GM19397 (cell line): ENCODE results near the gene BDKRB2.

Source experiments
- ATAC-seq: cut with Tn5 transposase; IDR thresholded peaks from one replicate; pipeline ENCODE4 v1.9.1; 2021; ENCODE audit warnings: mild to moderate bottlenecking, moderate library complexity; ENCODE audit not compliant: unreplicated experiment

The BDKRB2 gene

DNA sequence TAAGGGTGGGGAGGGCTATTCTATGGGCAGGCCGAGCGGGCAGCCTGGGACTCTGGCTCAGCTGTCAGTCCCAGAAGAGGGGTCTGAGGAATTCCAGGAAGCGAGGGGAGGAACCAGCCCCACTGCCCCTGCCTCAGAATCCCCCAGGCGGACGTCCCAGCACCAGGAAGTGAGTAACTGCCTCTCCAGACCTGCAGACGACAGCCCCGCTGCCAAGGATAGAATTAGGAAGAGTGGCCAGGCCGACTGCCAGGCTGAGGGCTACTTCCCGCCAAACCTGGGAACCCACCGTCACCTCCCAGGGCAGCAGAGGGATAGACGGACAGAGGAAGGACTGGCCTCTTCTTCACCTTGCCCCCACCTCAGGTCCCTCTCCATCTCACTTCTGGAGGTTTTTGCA lies 6.7 kb upstream of the BDKRB2 start:
- ATAC-seq, result no peak

DNA sequence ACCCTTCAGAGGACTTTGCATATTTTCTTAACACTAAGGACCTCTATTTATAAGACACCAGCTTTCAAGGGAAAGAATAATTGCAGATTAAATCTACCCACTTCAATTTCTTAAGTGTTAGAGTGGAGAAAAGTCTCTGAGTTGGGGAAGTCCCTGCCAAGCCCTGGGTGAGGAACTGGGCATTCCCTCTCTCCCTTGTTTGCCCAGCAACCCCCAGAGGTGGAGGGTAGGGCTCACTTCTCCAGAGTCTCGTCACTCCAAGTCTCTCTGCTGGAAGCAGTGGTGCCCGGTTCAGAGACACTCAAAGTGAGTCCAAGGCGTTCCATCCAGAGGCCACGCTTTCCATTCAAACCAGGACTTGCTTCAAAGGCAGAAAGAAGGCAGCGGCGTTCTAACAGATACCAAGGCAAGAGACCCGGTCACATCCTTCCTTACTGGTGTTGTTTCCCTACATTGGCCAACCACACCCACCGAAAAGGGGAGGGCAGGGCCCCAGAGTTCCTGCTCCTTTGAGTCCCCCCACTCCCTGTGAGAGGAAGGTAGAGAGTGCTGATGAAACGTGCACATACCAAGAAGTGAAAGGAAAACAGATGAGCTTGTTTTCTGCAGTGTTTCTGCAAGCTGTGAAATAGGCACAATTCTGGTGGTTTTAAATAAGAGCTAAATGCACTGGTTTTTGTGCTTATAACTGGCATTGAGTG lies 6.1 kb upstream of the BDKRB2 start:
- ATAC-seq, result no peak

DNA sequence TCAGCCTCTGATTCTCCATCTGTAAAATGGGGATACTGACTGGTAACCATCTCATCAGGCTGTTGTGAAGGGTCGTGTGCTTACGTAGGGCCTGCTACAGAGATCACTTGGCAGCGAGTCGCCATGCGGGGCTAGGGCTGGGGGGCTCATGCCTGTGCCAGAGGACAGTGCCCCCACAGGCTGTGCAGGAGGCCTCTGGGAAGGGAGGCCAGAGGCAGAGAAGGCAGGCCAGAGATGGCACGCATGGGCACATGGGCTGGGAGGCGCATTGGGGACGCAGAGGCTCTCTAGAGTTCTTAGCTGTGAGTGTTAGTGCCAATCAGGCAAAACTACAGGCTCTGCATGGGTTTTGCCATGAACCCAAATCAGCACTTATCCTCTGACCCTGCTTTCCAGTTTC lies 3.5 kb upstream of the BDKRB2 start:
- ATAC-seq, result no peak

DNA sequence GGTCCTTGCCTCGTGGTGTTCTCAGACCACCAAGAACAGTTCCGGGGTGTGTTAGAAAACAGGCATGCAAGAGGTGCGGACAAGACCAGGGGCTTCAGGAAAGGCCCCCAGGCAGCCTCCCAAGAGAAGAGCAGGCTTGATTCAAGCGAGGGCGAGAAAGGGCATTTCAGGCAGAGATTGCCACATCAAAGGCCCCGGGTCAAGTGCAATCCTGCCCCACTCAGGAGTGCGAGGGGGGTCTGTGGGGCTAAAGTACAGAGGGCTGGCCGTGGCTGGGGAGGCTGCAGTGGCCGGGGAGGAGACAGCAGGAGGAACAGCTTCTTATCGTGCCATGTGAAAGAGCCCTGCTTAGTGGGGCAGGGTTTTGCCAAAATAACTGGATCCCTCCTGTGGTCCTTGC lies 2.7 kb upstream of the BDKRB2 start:
- ATAC-seq, result no peak

DNA sequence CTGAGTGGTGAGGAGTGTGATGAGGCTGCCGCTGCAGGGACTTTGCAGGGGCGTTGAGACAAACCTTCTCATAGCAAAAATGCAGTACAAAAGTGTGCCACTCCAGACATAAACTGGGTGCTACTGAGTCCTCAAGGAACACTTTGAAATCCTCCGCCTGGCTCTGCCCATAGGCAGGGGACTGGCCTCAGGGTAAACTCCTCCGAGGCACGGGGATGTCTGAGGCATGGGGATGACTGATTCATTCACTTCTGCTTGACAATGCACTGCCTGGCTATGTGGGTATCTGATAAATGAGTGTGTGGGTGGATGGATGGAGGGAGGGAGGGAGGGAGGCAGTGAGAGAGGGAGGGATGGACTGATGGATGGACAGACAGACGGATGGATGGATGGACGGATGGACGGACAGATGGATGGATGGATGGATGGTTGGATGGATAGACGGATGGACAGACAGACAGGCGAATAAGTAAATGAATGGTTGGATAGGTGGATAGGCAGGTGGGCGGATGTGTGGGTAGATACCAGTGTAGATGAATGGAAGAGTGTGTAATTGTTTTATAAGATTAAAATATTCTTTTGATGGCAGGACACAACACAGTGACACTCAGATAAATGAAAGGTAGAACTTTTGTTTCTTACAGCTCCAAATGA lies 2.1 kb upstream of the BDKRB2 start:
- ATAC-seq, result no peak

DNA sequence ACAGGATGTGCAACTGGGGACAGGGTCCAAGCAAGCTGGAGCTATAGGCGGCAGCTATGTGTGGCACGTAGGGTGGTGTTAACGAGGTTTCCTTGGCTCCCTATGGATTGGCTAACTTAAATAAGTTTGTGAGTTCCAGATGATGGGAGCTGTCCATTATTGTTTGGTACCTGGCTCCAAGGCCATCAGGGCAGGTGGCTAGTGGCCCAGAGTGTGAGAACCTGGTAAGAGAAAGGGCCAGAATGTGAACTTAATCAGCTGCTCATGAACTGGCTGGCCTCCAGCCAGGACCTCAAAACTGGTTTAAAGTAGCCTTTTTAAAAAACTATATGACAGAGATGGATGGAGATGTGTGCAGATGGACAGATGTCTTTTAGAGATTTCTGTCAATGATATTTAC lies 1.5 kb upstream of the BDKRB2 start:
- no peak for ATAC-seq

DNA sequence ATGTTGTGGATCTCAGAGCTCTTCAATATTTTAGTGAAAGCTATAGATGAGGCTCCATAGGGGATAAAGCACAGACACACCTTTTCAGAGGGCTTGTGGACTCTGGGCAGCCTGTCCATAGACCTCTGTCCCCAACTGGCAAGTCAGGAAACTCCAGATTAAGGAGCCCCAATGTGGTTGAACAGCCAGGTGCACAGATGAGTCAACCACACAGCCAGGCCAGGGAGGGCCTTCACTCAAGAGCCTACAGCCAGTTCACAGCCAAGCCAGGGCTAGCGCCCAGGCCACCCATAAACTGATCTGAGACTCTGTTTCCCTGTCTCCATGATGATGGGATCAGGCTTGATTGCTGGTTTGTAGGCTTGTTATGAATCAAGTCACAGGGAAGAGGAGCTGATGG lies 1.0 kb upstream of the BDKRB2 start:
- no peak for ATAC-seq

DNA sequence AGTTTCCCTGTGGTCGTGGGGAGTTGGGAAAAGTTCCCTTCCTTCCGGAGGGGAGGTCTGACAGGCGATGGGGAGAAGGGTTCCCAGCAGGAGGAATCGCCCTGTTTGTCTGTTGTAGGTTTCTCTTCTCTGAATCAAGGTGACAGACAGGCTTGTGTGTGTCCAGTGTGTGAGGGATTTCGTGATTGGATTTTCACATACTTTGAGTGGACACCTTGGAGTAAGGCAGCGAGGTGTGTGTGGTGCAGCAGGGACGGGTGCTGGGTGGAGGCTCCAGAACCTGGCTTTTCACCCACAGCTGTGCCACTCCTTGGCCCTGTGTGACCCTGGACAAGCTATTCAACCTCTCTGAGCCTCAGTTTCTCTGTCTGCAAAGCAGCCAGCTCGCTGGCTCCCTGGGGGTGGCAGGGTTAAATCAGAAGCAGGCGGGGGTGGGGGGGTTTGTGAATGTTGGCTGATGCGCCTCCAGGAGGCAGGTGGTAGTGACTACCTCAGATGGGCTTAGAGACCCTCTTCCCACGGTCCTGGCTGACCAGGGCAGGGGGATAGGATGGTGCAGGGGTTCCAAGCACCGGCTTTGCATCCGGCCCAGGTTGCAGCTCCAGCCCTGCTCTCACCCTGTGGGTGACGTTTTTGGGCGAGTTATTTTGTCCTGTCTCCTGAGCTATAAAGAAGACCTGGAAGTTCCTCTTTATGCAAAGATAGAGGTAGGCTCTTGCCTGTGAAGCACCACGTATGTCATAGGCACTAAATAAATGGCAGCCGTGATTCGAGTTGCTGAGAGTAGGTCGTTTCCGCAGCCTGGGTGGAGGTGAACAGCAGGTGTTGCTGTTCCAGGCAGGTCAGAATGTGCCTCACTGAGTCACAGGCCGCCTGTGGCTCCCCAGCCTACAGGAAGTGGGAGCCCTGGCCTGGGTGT lies 679 bp downstream of the BDKRB2 start:
- no peak for ATAC-seq

DNA sequence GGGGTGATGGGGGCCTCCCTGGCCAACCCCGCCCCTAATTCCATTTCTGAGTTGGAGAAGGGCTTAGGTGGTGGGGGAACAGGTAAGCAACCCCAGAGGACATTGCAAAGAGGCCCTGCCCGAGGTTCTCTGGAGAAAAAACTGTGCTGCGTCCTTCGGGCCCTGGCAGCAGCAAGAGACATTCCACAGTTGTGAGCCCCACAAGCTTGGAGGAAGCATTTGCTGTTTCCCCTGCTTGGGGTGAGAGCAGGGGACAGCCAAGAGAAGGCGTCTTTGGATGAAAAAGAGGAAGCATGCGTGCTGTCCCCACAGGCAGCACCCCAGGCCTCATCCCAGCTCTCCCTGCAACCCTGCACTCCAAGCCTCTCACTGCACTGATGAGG lies 1.3 kb downstream of the BDKRB2 start:
- no peak for ATAC-seq

DNA sequence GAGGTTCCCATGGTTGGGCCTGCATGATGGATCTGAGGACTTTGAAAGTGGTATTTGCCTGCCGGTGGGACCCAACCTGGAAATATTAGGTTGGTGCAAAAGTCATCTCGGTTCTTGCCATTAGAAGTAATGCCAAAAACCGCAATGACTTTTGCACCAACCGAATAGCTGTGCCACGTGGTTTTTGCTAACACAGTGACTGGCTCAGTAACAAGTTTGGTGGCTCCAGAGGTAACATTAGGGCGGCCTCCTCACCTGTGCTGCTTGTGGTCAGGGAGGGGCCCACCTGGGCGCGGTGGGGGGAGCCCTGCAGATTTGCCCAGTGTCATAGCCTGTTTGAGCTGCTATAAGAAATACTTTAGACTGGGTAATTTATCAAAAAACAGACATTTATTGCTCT lies 1.8 kb downstream of the BDKRB2 start:
- no peak for ATAC-seq

DNA sequence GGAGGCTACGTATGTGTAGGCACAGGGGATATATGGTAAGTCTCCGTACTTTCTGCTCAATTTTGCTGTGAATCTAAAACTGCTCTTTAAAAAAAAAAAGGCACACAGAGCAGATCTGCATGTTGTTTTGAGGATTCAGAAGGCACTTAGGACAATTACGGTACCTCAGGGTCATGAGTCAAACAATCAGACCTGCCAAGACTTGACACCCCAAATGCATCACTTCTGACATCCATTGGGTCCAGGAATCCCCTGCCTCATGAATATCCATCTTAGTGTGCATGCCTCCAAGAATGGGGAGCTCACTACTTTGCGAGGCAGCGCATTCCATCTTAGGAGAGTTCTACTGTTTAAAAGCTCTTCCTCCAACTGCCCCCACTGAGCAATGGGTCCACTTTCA lies 3.0 kb downstream of the BDKRB2 start:
- ATAC-seq, result no peak

DNA sequence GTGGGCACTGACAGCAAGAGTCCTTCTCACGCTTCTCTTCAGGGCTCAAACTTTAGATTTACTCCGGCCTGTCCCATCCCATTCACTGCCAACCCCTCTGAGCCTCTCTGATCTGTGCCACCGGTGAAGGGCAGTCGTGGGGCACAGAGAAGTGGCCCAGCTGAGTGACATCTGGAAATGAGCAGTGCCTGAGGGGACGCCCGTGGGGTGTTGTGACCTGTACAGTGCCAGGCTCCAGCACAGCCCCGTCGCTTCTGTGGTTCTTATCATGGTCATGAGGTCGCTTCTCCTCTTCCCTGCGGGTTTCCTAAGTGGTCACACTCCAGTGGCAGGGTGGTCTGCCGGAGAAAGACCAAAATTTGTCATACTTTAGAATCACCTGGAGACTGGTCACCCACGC lies 4.1 kb downstream of the BDKRB2 start:
- no peak for ATAC-seq

DNA sequence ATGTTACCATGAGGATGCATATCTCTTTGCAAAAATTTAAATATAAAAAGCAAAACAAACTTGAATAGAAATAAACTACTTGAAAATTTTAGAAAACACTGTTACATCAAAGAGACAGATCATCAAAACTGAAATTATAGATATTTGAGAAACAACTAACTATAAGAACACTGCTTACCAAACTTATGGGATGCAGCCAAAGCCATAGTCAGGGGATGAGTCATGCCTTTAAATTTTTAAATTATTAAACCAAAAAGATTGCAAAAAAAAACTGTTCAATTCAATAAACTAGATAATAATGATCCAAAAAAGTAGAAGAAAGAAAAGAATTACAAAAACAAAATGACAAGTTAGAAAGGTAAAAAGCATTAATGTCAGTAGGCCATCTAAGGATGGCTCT lies 7.5 kb downstream of the BDKRB2 start:
- no peak for ATAC-seq

DNA sequence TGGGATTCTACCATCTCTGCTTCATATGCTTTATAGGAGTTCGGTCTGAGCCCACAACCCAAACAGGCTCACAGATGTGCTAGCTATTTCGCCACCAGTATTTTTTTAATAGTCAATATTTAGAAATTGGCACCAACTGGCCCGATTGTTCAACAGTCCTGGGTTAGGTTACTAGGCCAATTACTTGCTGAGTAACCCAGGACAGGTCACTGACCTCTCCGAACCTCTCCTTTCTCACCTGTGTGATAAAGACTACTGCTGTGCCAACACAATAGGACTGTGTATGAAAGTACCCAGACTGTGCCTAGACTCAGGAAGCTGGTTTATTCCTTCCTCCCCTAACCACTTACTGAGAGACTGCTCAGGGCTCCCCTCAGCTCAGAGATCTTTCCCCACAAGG lies 8.3 kb downstream of the BDKRB2 start:
- no peak for ATAC-seq

DNA sequence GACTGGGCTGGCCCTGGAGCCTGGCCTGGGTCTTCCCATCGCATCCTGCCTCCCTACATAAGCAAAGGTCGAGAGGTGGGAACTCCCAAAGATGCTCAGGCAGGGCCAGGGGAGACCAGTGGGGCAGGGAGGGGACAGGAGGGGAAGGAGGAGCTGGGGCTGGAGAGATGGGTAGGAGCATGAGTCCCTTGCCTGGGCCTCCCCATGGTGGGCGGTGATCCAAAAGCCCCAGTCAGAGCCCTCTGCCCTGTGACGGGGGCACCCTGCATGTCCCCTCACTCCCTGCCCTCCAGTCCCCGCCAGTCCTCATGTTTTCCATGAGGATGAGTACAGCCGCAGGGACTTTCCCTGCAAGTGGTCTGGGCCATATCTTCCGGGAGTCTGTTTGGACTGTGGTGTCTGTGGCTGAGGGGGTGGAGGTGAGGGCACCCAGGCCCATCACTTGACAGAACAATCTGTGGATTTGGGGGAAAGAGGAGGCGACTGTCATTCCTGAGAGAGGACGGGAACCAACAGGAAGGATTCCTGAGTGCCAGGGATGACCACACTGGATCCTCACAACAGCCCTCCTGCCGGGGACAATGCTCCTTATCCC lies 9.3 kb downstream of the BDKRB2 start:
- no peak for ATAC-seq

DNA sequence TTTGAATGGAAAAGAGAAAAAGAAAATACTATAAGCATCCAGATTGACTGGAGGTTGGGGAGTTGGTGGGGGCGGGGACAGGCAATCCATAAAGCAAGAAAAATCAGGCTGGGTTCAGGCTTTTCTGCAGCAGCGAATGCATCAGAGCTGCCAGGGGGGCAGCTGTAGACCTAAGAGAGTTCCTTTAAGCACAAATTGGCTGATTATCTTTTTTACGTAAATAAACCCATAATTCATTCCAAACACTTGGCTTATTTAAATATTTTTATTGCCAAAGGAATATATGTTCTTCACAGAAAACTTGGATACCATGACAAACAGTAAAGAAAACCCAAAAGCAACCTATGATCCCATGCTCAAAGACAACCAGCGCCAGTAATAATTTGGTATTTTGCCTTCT lies 10.2 kb downstream of the BDKRB2 start:
- ATAC-seq, result no peak

DNA sequence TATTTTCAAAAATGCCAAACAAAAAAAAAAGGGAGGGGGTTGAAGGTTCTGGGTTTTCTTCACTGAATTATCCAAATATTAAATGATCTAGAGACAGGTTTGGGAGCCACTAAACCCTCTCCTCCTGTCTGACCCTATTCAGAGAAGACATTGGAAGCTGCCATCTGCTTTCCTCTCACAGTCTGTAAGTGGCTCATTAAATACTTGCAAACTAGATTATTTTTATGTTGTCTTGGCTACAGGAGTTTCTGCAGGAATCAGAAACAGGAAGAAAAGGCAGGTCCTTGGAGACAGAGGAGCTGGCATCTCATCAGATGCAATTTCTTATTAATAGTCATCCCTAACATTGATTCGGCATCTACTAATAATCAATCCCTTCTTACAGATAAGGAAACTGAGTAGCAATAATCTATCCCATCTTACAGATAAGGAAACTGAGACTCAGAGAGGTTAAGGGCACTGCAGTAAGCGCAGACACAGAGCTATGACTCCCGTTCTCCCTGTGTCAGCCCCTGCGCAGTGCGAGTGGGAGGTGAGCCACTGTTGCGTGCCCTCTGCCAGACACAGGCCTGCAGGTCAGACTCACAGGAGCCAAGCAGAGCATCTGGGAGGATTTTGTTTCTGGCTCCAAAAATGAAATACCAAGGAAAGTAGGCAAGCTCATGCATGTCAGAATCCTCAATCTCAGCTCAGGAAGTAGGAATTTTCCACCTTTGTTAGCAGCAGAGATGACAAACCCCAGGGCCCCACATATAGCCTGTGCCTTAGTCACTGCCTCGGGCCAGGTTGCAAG lies 11.0 kb downstream of the BDKRB2 start:
- ATAC-seq, result no peak

DNA sequence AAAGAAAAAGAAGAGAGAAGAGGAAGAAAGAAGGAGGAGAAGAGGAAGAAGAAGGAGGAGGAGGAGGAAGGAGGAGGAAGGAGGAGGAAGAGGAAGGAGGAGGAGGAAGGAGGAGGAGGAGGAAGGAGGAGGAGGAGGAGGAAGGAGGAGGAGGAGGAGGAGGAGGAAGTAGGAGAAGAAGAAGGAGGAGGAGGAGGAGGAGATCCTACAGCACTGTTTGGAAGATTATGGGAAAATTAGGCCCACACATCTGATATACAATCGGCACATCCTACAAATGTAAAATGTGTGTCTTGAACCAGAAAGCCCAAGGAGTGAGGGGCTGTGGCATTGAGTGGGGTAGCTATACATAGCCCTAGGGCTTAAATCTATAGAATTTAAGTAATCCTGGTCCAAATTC lies 12.0 kb downstream of the BDKRB2 start:
- no peak for ATAC-seq

DNA sequence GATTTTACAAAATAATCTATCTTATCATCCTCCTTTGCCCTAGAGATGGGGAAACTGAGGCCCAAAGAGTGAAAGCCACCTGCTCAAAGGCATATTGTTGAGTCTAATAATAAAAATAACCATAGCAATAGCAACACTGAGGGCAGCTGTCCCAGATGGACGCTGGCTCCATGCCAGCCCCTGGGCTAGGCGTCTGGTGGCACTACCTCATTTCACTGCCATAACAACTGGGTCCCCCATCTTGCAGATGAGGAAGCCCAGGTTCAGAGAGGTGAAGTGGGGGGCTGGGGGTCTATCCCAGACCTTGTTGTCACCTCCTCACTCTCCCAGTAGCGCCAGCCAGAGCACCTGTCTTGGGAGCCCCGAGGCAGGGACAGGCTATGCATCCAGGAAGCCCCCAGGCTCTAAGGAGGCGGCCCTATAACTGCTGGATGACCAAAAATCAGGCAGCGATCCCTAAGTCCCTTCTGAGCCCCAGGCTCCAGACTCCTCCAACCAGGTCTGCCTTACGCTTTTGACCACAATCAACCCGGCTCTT lies 12.8 kb downstream of the BDKRB2 start:
- no peak for ATAC-seq

DNA sequence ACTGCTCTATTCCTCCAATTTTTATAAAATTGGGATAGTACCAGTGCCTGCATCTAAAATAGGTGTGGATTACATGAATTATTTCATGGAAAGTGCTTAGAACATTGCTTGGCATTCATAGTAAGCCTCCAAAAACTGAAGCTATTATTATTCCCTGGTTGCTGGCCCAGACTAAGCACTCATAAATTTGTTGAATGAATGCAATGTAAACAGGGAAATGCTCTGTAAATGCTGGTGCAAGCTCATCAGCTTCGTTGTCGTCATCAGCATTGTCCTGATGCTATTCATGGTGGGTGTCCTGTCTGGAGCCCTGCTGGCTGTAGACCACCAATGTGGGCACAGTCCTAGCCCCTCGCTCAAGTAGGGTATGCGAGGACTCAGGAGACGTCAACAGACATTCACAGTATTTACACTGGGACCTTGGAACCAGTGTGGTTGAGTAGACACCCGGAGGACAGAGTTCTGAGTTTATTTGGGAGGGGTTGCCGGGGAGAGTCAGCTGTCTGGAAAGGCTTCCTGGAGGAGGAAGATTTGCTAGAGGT lies 16.5 kb downstream of the BDKRB2 start:
- ATAC-seq, result no peak
